HG02970 (cell line): Measurements from ENCODE around the gene TTLL11.

Experiments
- ATAC-seq: cut with Tn5 transposase; IDR thresholded peaks from one replicate; pipeline ENCODE4 v1.9.1; 2021; ENCODE audit warnings: mild to moderate bottlenecking, moderate library complexity, moderate number of reproducible peaks; ENCODE audit not compliant: unreplicated experiment, low FRiP score

TTLL11 gene

DNA sequence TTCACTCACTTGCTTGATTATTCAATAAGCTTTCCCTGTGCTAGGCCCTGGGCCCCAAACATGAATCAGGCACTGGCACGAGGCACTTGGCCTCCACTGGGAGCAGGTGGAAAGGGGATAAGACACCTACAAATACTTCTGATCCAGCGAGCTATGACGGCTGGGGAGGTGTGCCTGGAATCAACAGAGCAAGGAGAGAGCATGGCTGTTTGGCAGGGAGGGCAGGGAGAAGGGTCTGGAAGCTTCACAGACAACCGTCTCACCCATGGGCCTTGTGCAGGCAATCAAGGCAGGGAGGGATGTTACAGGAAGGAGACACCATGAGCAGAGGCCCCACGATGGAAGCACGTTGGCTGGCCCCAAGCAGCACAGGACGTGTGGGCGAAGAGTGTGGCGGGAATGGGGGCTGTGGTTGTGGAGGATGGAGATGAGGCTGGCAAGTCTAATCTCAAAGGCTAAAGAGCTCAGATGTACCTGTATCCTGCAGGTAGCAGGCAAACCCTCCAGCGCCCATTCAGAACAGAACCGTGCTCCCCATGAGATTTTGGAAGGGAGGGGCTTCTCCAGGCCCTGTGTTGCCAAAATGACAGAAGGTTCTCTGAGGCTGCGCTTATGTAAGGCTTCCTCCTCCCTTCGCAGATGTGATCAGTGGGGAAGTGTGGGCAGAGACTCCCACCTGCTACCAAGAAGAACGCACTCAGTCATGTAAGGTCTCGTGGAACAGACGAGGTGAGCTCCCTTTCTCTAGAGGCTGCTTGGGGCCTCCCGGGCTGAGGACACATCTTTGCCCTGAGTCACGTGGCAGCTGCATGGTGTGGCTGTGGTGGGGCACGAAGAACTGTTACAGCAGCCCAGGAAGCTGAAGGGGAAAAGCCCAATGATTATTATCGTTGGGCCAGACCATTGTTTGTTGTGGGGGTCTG is 252.0 kb downstream of the TTLL11 start:
- no peak for ATAC-seq

DNA sequence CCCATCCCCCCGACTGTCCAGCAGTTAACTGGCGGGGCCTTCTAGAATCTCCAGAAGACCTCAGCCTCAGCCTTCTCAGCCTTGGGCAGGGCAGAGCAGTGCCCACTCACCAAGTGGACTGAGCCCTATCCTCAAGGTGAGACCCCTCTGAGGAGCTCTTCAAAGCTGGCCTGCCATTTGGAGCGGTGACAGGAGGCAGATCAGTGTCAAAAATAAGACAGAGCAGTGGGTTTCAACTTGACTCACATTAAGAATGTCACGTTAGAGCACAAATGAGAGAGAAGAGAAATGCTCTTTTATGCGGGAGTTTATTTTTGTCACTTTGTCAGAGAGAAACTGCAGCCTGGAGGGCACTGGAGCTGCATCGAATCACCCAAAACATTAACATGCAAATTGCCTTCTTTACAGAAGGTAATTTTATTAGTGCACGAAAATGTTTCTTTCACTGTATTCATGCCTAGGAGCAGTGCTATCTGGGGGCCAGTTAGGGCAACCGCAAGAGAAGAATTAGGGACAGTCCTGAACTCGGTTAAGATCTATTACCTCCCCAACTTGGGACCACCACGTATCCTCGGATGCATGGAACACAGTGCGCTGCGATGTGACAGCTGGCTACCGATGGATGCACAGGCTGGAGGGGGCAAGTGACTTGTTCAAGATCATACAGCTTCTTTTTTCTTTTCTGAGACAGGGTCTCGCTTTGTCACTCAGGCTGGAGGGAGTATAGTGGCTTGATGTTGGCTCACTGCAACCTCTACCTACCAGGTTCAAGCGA is 253.2 kb downstream of the TTLL11 start:
- no peak for ATAC-seq

DNA sequence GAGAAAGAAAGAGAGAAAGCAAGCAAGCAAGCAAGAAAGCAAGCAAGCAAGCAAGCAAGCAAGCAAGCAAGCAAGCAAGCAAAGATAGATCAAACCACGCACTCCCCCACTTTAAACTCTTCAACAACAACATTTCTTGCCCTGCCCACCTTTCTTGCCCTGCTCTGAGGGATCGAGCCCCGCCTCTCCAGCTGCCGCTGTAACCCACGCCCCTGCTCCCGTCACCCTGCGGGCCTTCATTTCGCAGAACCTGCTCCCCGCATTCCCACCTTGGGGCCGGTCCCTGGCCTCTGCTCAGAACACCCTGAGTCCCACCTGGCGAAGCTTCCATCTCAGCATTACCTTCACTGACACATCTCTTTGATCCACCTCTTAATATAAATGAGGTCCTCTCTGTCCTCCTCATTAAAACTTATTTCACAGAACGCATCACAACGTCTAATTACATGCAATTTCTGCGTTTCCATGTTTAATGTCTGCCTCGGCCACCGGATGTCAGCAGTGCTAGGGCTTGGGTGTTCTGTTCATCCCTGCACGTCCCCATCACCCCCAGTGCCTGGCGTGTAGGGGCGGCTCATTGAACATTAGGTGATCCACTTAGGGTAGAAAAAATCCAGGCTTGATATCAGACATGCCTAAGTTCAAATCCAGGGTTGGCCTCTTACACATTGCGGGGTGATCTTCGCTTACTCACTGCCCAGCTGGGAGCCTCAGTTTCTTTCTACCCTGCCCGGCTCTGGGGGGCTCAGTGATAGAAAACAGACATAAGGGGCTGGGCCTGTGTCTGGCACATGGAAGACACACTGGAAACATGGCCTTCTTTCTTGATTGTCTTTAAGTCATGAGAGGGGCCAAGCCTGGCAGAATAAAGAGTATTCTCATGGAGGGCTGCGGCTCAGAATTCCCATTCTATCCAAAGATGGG is 254.1 kb downstream of the TTLL11 start:
- no peak for ATAC-seq

DNA sequence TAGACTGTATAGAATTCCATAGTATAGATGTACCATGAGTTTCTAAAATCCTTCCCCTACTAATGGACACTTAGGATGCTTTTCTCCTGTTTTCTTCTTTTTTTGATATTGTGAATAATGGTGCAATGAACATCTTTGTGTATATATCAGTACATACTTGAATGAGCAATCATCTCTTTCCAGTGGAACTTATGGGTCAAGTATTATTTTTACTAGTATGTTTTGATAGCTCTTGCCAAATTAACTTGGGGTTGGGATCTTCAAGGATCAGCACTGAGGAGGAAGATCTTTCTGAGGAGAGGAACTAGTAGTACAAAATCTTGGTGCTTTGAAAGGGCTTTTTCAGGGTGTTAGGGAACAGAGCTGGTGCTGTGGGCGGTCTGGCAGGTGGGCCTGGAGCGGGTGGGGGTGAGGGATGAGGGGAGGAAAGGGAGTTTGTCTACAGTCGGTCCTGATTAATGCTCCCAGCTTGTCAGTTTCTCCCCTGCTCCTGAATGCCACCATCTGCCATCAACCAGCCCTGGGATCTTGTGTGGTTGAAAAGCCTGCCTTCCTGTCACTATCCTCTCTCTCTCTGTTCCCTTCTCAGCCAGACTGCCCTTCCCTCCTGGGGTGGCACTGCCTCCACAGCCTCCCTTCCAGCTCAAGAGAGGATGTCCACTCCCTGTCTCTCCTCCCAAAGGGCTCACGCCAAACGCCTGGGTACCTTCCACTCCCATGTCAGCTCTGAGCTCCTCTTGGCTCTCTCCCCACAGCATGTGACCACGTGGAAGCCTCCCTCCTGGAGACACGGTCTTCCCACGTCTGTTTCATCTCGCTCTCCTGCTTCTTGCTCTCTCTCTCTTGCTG is 255.8 kb downstream of the TTLL11 start:
- no peak for ATAC-seq

DNA sequence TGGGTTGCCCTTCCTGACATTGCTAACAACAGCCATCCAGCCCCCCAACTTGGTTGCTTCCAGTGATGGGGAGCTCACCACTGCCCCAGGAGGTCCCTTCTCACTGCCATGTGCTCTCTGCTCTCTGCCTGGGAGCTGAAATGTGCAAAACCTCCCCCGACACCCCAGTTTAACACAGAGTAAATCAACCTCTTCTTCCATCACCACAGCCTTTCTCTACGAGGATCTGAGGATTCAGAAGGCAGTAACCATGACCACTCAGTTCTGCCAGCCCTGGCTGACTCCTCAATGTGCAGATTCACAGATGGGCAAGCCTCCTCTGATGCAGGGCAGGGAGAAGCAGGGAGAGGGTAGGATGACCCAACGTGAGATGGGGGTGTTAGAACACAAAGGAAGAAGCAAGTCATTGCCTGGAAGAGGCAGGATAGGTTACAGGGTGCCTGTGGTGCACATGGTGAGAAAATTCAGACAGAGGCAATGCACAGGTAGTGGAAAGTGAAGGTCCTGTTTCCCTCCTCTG is 256.7 kb downstream of the TTLL11 start:
- ATAC-seq = no peak

DNA sequence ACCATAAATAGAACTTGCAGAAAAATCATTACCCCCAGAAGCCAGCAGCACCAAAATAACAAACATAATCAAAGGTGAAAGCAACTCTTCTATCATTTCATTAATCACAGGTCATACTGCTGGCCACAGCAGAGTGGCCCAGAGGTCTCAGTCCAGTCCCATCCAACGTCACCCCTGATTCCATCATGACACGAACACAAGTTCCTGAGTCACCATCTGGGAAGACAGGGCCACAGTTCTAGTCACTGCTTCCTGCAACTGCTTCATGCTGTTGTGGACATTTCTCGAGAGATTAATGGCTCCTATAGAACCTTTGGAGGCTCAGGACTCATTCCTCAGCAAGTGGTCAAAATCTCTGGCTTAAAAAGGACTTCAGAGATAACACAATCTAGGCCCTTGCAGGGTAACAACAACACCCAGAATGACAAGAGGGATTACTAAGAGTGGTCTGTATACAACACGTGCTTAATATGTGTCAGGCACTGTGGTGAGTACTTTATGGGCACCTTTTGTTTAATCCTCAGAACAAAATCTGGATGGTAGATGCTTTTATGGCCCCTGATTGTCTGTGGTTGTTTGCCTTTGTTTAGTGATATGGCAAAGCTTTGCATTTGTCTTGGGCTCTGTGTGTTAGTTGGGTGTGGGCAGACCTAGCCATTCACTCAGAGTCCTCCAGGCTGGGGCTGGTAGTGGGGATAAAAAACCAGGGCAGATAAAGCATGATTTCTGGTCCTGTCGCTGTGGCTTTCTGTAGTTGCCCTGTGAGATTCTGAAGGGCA is 257.3 kb downstream of the TTLL11 start:
- no peak for ATAC-seq

DNA sequence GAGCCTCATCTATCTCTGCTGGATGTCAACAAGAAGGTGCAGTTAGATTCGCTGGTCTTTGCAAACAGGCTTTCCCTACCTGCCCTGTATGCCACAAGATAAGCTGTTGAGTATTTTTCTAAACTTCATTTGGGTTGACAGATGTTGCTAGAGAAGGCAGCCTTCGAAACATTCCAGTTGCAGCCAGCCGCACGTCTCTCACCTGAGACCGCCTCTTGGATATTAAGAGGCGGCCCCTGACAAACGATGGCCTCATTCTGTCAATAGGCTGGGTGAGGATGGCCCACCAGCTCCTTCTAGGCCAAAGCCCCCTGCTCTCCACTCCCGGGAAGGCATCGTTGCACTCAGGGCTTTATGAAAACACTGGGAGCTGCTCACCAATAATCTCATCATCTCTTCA is 260.0 kb downstream of the TTLL11 start:
- ATAC-seq = no peak

DNA sequence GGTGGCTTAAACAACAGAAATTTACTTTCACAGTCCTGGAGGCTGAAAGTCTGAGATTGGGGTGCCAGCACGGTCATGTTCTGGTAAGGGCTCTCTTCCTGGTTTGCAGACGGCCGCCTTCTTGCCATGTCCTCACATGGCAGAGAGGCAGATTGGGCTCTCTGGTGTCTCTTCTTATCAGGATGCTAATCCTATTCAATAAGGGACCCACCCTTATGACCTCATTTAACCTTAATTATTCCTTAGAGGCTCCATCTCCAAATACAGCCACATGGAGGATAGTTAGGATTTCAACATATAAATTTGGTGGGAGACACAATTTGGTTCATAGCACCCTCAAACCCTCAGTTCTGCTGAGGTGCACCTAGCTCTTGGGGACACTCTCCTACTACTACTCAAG is 261.2 kb downstream of the TTLL11 start:
- ATAC-seq = no peak

DNA sequence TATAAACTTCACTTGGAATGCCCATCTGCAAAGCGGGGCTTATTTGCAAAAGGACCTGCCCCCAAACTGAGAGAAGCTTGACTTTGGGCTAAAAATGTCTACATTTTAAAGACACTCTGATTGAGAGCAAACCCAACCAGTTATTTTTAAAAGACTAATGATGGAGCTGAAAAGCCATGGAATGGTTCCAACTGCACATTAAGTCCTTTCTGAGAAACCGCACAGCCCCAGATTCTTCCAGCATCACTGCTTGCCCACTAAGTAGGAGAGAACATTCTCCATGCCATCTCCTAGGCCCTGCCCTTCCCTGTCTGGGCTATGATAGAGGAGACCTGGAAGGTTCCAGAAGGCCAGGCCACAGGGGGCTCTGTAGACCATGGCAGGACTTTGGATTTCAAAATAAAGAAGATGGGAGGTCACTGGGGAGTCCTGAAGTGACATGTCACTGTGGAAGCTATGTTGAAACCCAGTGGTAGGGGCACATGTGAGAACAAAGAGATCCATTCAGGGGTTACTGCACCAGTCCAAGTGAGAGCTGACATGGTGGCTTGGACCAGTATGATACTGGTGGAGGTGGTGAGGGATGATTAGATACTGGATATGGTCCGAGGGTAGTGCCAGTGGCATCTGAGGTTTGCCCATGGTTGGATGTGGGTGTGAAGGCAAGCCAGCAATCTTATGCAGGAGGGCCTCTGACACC is 262.5 kb downstream of the TTLL11 start:
- no peak for ATAC-seq

DNA sequence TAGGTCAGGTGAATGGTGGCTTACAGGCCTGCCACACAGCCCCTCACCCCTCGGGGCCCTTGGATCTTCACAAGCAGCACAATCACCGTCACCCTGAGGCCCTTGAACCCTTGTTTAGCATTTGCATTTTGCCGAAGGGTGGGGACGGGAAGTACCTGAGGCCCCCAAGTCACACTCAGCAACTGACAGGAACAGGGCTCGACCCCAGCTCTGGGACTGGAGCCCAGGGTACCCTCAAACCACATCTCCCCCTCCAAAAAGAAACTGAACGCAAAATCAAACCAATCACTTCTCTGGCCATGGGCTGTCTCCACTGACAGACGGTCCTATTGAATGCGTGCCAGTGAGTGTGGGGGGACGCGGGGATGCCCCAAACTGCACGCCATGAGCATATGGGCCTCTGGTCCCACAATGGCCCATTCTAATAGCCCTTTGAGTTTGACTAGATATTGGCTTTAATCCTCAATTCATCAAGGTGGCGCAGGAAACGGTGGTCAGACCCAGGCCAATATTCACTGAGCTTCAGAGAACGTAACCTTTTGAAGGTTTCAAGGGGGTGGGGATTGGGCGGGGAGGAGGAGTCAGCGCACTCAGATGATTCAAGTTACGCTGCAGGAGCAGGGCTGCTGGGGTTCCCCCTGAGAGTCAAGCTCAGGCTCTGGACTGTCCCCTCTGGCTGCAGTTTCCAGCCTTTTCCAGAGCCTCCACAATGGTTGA is 265.7 kb downstream of the TTLL11 start:
- no peak for ATAC-seq

DNA sequence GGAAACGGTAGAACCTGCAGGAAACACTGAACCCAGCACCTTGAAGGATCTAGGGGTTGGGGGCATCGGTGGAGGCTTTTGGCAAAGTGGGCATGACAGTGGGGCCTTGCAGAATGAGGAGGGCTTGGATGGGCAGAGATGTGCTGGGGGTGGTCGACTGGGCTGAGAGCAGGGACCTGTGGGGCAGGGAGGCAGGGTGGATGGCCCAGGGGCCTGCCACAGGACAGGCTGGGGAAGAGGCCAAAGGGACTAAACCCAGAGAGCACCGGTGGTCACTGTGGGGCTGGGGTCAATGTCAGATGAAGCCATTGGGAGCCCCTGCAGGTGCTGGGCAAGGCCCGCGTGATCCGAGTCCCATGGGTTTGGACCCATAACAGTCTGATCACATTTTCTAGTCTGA is 266.4 kb downstream of the TTLL11 start:
- no peak for ATAC-seq

DNA sequence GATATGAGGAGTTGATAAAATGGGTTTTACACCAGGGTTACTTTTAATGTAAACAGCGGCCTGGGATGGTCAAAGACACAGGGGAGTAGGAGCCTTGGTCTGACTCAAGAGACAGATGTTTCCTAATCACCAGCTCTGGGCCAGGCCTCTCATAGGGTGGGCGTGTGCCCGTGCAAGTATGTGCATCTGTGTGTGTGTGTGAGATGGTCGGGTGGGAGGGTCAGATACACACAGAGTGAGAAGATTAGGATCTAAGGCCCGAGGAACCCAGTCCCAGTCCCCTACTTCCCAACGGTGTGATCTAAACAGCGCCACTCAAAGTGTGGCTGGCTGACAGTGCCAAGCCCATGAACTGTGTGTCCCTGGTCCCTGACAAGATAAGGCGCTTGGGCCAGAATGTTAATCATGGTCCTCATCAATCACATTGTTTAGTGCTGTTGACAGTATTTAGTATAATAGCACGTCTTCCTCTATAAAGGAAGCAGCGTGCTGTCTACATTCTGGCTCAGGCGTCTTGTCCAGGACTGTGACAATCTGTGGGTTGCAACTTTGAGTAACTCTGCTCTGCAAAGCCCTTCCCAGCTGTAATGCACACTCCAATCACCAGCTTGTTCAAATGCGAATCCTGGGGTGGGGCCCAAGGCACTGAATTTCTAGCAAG is 267.9 kb downstream of the TTLL11 start:
- no peak for ATAC-seq

DNA sequence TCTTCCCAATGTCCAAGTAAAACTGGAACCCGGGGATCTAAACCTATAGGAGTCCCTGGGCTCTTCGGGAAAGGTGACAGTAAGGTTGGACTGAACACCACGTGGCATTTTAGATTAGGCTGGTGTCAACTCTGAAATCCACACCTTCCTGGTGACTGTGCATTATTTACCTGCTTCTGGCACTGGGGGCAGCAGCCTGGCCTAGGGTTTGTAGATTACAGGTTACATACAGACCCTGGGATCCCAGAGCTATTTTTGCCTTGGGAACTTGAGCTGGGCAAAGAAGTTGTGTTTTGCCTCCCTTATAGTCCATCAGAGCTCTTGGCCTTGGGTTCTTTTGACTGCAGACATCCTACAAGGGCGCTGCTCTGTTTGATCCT is 268.5 kb downstream of the TTLL11 start:
- no peak for ATAC-seq

DNA sequence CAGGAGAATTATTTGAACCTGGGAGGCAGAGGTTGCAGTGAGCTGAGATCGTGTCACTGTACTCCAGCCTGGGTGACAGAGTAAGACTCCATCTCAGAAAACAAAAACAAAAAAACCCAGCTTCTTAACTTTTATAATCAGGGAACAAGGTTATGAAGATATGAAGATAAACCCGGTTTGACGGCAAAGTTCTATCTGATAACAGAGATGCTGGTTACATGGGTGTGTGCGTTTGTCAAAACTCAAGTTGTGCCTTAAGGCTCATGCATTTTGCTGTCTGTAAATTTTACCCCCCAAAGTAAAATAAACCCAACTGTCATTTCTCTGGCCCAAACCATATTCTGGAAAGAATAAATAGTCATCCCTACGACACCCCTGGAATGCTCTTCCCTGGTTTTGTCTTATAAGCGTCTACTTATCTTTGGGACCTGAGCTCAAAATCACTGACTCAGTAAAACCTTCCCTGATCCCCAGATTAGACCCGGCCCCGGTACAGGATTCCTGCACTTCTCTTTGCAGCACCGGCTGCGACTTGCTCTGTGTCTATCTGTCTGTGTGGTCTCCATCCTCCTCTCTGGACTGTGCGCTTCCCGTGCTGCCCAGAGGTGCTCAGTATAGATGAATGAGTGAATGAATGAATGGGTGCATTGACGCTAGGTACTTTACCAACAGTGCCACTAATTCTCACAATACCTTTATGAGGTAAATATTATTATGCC is 269.5 kb downstream of the TTLL11 start:
- ATAC-seq = no peak

DNA sequence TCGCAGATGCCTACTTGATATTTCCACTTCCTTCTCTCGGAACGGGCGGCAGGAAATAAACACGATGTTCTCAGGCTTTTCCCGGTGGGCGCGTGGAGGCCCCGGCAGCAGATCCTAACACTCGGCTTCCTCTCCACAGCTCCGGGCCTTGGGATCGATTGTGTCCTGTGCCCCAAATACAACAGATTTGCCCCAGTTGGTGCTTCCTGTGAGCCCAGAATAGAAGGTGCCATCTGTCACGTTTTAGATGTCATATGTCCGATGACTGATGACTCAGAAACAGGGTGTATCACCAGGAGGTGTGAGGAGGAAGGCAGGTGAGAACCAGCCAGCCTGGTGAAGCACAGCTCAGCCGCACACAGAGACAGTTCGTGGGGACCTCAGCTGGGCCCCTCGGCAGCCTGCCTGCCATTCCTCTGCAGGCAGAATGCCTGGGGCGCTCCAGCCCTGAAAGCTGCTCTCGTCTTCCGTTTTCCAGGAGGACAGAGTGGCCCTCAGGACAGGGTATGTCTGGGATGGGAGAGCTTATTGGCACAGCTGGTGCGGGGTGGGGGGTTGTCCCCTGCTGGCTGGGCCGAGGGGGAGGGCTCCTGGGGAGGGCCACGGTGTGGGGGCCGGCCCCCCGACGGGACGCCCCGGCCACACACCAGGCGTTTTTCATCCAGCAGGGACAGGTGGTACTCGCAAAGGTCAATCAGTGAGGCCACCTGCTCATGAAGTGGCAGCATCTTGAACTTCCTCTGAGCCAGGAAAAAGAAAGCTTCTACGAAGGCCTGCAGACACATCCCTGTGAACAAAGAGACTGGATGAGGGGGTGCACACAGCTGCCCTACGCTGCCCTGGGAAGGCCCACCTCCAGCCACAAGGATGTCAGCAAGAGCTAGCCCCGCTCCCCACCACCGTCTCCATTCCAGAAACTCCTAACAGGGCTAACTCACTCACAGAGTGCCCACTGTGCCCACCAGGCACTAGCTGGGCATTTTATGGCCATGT is 270.7 kb downstream of the TTLL11 start:
- no peak for ATAC-seq
